GM12878 (cell line): Measurements from ENCODE around the gene DNAJA4. TPM values are rescaled to one million over a fixed set of nuclear protein-coding genes. Genes with fewer than 3 reads are reported as not detected.

ENCODE experiments used
- ATAC-seq: fragments of 200-7000 bp; cut with Tn5 transposase; 3 replicates; pipeline ENCODE4 v1.9.1; 2020; ENCODE audit warnings: mild to moderate bottlenecking, moderate library complexity
- BruUV-seq: library from RNA; stranded (reverse); fragments of 400-500 nt; replicated peaks from 2 replicates; lab custom pipeline; 2021; lab: Mats Ljungman, UMichigan
- CTCF ChIA-PET: fragments of 300-600 bp; sonication (Branson Sonifier 250); formaldehyde crosslinking; extraction: SDS; loops from one replicate; lab custom pipeline; 2021; ENCODE audit warnings: inconsistent platforms; lab: Yijun Ruan, JAX
- POLR2A ChIA-PET: fragments of 350-600 bp; formaldehyde crosslinking; extraction: SDS; loops from one replicate; lab custom pipeline; 2021; ENCODE audit warnings: inconsistent platforms; lab: Charles Lee
- RAD21 ChIA-PET: fragments of 300-600 bp; sonication (Branson Sonifier 250); formaldehyde crosslinking; loops from one replicate; lab custom pipeline; 2023; ENCODE audit warnings: antibody characterized with exemption; ENCODE audit not compliant: unreplicated experiment; lab: Charles Lee
- SMC1A ChIA-PET: fragments of 300-600 bp; sonication (Branson Sonifier 250); formaldehyde crosslinking; loops from one replicate; lab custom pipeline; 2023; ENCODE audit not compliant: unreplicated experiment, uncharacterized antibody; lab: Charles Lee
- DNase-seq: peaks from one replicate; pipeline ENCODE4 v3.0.0-alpha.2; 2011; ENCODE audit warnings: low read depth, low spot score
- FAIRE-seq: peaks from 3 replicates; lab custom pipeline; 2011; peaks lifted over from hg19 to GRCh38; lab: Jason Lieb, UNC
- H2AFZ ChIP-seq: 2 replicates; pipeline ENCODE4 v1.6.0; 2011; ENCODE audit warnings: low read depth, low read length, control low read depth; ENCODE audit not compliant: control insufficient read depth
- H3K27ac ChIP-seq: 2 replicates; pipeline ENCODE4 v1.5.1; 2011; ENCODE audit warnings: control low read depth; ENCODE audit not compliant: control insufficient read depth, insufficient read depth
- H3K27me3 ChIP-seq, 2 experiments: replicated peaks in 1 of 2; 2 replicates each; pipeline versions ENCODE4 v1.6.0 to v1.6.1; 2011; ENCODE audit warnings: low read length in 1 of 2; ENCODE audit not compliant: control insufficient read depth in 2 of 2, insufficient read depth in 2 of 2
- H3K36me3 ChIP-seq, 2 experiments: 2 replicates each; pipeline ENCODE4 v1.5.1; 2011; ENCODE audit warnings: low read length in 1 of 2; ENCODE audit not compliant: control insufficient read depth in 2 of 2, insufficient read depth in 2 of 2
- H3K4me1 ChIP-seq: 2 replicates; pipeline ENCODE4 v1.6.1; 2011; ENCODE audit warnings: mild to moderate bottlenecking, low read length, moderate library complexity, mixed read lengths; ENCODE audit not compliant: control insufficient read depth, insufficient read depth
- H3K4me2 ChIP-seq: 2 replicates; pipeline ENCODE4 v1.6.0; 2011; ENCODE audit warnings: control low read depth; ENCODE audit not compliant: control insufficient read depth, insufficient read depth
- H3K4me3 ChIP-seq: fragments of 200-600 bp; sonication (generic); 2 replicates; pipeline ENCODE4 v1.5.1; 2016
- H3K79me2 ChIP-seq: 2 replicates; pipeline ENCODE4 v1.6.0; 2011; ENCODE audit warnings: low read length; ENCODE audit not compliant: control insufficient read depth, insufficient read depth
- H3K9ac ChIP-seq: 2 replicates; pipeline ENCODE4 v1.8.0; 2011; ENCODE audit warnings: low read length, control low read depth, mixed read lengths; ENCODE audit not compliant: control insufficient read depth, insufficient read depth
- H3K9me3 ChIP-seq: replicated peaks from 3 replicates; pipeline ENCODE4 v1.5.1; 2011; ENCODE audit warnings: mild to moderate bottlenecking, low read length; ENCODE audit not compliant: control insufficient read depth, insufficient read depth
- H4K20me1 ChIP-seq: 2 replicates; pipeline ENCODE4 v1.6.0; 2011; ENCODE audit not compliant: control insufficient read depth, insufficient read depth
- CHD4 ChIP-seq: fragments of 200-600 bp; sonication (generic); IDR thresholded peaks from 2 replicates; pipeline ENCODE4 v1.6.1; 2016; ENCODE audit warnings: mild to moderate bottlenecking
- CREB1 ChIP-seq: IDR thresholded peaks from 2 replicates; pipeline ENCODE4 v1.6.1; 2012; ENCODE audit warnings: low read depth, mild to moderate bottlenecking, inconsistent platforms
- KDM1A ChIP-seq: fragments of 200-600 bp; sonication (generic); IDR thresholded peaks from 2 replicates; pipeline ENCODE4 v1.6.1; 2016; ENCODE audit warnings: borderline replicate concordance
- MTA3 ChIP-seq: IDR thresholded peaks from 2 replicates; pipeline ENCODE4 v1.6.1; 2012; ENCODE audit warnings: low read length, inconsistent platforms, borderline replicate concordance
- NRF1 ChIP-seq: conservative IDR thresholded peaks from 2 replicates; pipeline ENCODE4 v1.6.1; 2011; ENCODE audit warnings: mild to moderate bottlenecking, low read depth, low read length, improper control_type of control experiment
- REST ChIP-seq: IDR thresholded peaks from 2 replicates; pipeline ENCODE4 v1.6.1; 2012; ENCODE audit warnings: mild to moderate bottlenecking, low read depth, low read length
- RFX5 ChIP-seq: IDR thresholded peaks from 2 replicates; pipeline ENCODE4 v1.6.1; 2011; ENCODE audit warnings: low read depth, low read length, improper control_type of control experiment
- SIX5 ChIP-seq: IDR thresholded peaks from 2 replicates; pipeline ENCODE4 v1.6.1; 2011; ENCODE audit warnings: mild to moderate bottlenecking, low read depth, low read length, moderate library complexity; ENCODE audit not compliant: severe bottlenecking
- SMC3 ChIP-seq: IDR thresholded peaks from 2 replicates; pipeline ENCODE4 v1.6.1; 2011; ENCODE audit warnings: low read length, improper control_type of control experiment, borderline replicate concordance
- ZBTB4 ChIP-seq: fragments of 450-650 bp; formaldehyde crosslinking; IDR thresholded peaks from 2 replicates; pipeline ENCODE4 v1.4.0; 2022; ENCODE audit warnings: mild to moderate bottlenecking, moderate library complexity
- ZNF24 ChIP-seq: fragments of 450-650 bp; IDR thresholded peaks from 2 replicates; pipeline ENCODE4 v1.6.1; 2017; ENCODE audit warnings: antibody characterized with exemption, mild to moderate bottlenecking
- WGBS: methylation state at CpG from one replicate; pipeline ENCODE4 v1.1.6; 2016; ENCODE audit warnings: low lambda C conversion rate; ENCODE audit not compliant: insufficient replicate concordance, insufficient coverage; ENCODE audit errors: missing lambda C conversion rate; 5-methylcytosine and 5-hydroxymethylcytosine counted together
- in situ Hi-C: fragments of 300-500 bp; cut with MboI; formaldehyde crosslinking; loops from 9 replicates; pipeline ENCODE4 v1.14.3; 2018; ENCODE audit warnings: mixed read lengths
- intact Hi-C: fragments of 100-400 bp; cut with micrococcal nuclease; formaldehyde crosslinking; loops from one replicate; pipeline ENCODE4 v1.14.2; 2022; ENCODE audit not compliant: unreplicated experiment
- polyA plus RNA-seq, 11 experiments: library from polyadenylated mRNA; depleted of rRNA in 4 of 11; unstranded in 6 of 11; stranded (reverse) in 5 of 11; fragments of >200 nt; fragmentation: Nextera tagmentation in 4 of 11; fragmentation: Illumina TruSeq in 1 of 11; extraction: Ambion mirVana in 4 of 11; extraction: Trizol in 1 of 11; gene quantifications; 1 replicate in 1 of 11; 2 replicates in 10 of 11; pipeline versions ENCODE4 v1.2.1 to v1.2.3, GENCODE V29; 2011 to 2016; ENCODE audit warnings: inconsistent platforms in 2 of 11, missing spikeins in 2 of 11, low read depth in 1 of 11
- total RNA-seq, 4 experiments: library from RNA; depleted of rRNA in 3 of 4; stranded (reverse); fragments of >200 nt in 3 of 4; fragmentation: Illumina TruSeq in 1 of 4; extraction: Trizol in 1 of 4; gene quantifications; 2 replicates each; pipeline versions ENCODE4 v1.2.1 to v1.2.3, GENCODE V29; 2013 to 2021
- TF ChIP-seq, protein P1 (sequence below): fragments of 450-650 bp; IDR thresholded peaks from 2 replicates; pipeline ENCODE4 v1.6.1; 2017; ENCODE audit warnings: borderline replicate concordance
- TF ChIP-seq, protein P2 (sequence below): fragments of 450-650 bp; IDR thresholded peaks from 2 replicates; pipeline ENCODE4 v1.6.1; 2018; ENCODE audit warnings: borderline replicate concordance, mild to moderate bottlenecking; ENCODE audit not compliant: partially characterized antibody

The DNAJA4 gene
- total and polyA plus RNA-seq, 10 of the 15 experiments (the other 5 are each of a cell fraction or from before 2014, with no cell fraction given), result 0.01 to 10.4 (median 4.1) TPM

DNA sequence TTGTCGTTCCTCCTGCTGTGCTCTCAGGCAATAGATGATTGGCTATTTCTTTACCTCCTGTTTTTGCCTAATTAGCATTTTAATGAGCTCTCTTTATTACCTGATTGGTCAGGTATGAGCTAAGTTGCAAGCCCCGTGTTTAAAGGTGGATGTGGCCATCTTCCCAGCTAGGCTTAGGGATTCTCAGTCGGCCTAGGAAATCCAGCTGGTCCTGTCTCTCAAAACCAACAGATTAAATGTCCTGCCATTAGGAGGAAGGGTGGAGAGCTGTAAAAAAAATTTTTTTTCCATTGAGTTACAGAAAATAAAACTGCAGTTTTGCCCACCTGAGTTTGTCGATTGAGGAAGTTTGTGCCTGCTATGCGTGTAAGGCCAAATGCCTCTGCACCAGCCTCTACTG, 24.6 kb upstream of the DNAJA4 start:
- Histone ChIP-seq H4K20me1 (no peaks in the 10 kb centered on the region), H3K4me2 (no peak overlapping the region), H3K9me3 (no peaks in the 10 kb centered on the region), H3K79me2 (no peaks in the 10 kb centered on the region), H3K4me3 (no peak overlapping the region), H3K4me1 (no peaks in the 10 kb centered on the region), H3K27ac (no peak overlapping the region), H2AFZ (no peak overlapping the region), H3K27me3 (no peaks in the 10 kb centered on the region), H3K9ac (no peak overlapping the region), H3K36me3 (no peaks in the 10 kb centered on the region)
- intact Hi-C loops, result loop anchor here (2.0 kb wide), 1 partner anchor 45 kb away; no protein-coding TSS in a partner anchor
- BruUV-seq, result no TSS peak
- ATAC-seq, result no peak
- ChIA-PET POLR2A (interaction anchor here (0.6 to 1.0 kb wide), 3 partner anchors 28 to 60 kb away, joined by 3 read pairs; partner anchors contain the start of gene SKIC8), CTCF (interaction anchor here (0.7 to 5.5 kb wide), 34 partner anchors 7 to 569 kb away, joined by 3 to 164 read pairs (median 8); partner anchors contain the start of genes CIB2, IREB2 and SKIC8), SMC1A (interaction anchor here (0.7 to 5.0 kb wide), 24 partner anchors 9 to 330 kb away, joined by 3 to 55 read pairs (median 4); partner anchors contain the start of genes CIB2 and SKIC8), RAD21 (interaction anchor here (0.7 to 4.0 kb wide), 21 partner anchors 9 to 281 kb away, joined by 3 to 44 read pairs (median 4); partner anchors contain the start of genes CIB2 and IDH3A)
- 69% methylated on average over 5 of the region's 5 CpGs for WGBS
- FAIRE-seq, result no peak
- in situ Hi-C loops, result loop anchor here (5.0 kb wide), 2 partner anchors 128 to 283 kb away; no protein-coding TSS in a partner anchor
- DNase-seq, result no peak
- no peak for TF ChIP-seq ZBTB4 (CRISPR knock-in tag)
- no peak for TF ChIP-seq SMC3
- TF ChIP-seq NRF1, result no peak
- no peak for TF ChIP-seq CREB1
- no peak for TF ChIP-seq RFX5
- TF ChIP-seq CHD4, result no peak
- no peak for TF ChIP-seq KDM1A
- TF ChIP-seq, protein P1, sequence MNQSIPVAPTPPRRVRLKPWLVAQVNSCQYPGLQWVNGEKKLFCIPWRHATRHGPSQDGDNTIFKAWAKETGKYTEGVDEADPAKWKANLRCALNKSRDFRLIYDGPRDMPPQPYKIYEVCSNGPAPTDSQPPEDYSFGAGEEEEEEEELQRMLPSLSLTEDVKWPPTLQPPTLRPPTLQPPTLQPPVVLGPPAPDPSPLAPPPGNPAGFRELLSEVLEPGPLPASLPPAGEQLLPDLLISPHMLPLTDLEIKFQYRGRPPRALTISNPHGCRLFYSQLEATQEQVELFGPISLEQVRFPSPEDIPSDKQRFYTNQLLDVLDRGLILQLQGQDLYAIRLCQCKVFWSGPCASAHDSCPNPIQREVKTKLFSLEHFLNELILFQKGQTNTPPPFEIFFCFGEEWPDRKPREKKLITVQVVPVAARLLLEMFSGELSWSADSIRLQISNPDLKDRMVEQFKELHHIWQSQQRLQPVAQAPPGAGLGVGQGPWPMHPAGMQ, result no peak
- no peak for TF ChIP-seq SIX5
- TF ChIP-seq, protein P2, sequence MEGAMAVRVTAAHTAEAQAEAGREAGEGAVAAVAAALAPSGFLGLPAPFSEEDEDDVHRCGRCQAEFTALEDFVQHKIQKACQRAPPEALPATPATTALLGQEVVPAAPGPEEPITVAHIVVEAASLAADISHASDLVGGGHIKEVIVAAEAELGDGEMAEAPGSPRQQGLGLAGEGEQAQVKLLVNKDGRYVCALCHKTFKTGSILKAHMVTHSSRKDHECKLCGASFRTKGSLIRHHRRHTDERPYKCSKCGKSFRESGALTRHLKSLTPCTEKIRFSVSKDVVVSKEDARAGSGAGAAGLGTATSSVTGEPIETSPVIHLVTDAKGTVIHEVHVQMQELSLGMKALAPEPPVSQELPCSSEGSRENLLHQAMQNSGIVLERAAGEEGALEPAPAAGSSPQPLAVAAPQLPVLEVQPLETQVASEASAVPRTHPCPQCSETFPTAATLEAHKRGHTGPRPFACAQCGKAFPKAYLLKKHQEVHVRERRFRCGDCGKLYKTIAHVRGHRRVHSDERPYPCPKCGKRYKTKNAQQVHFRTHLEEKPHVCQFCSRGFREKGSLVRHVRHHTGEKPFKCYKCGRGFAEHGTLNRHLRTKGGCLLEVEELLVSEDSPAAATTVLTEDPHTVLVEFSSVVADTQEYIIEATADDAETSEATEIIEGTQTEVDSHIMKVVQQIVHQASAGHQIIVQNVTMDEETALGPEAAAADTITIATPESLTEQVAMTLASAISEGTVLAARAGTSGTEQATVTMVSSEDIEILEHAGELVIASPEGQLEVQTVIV, result no peak
- TF ChIP-seq MTA3, result no peak
- no peak for TF ChIP-seq ZNF24
- TF ChIP-seq REST, result no peak
